B cell (primary cell): Measurements from ENCODE around the gene NEGR1. TPM values are rescaled to one million over a fixed set of nuclear protein-coding genes. Genes with fewer than 3 reads are reported as not detected.

Experiments
- ATAC-seq: fragments of 200-7000 bp; cut with Tn5 transposase; one replicate; pipeline ENCODE4 v1.10.0; 2021; ENCODE audit warnings: low read depth, mild to moderate bottlenecking, moderate number of reproducible peaks, moderate library complexity
- CTCF ChIA-PET: fragments of 350-600 bp; sonication (Branson Sonifier 250); formaldehyde crosslinking; loops from one replicate; lab custom pipeline; 2021; ENCODE audit warnings: antibody characterized with exemption, inconsistent platforms; lab: Charles Lee
- POLR2A ChIA-PET: fragments of 350-600 bp; sonication (Branson Sonifier 250); formaldehyde crosslinking; loops from one replicate; lab custom pipeline; 2021; ENCODE audit warnings: antibody characterized with exemption; lab: Charles Lee
- DNase-seq: peaks from one replicate; pipeline ENCODE4 v3.0.0; 2013
- H2AFZ ChIP-seq: 2 replicates; pipeline ENCODE4 v1.6.1; 2012; ENCODE audit warnings: mild to moderate bottlenecking, low read depth, low read length; ENCODE audit not compliant: insufficient read depth, poor library complexity, severe bottlenecking
- H3K27ac ChIP-seq, 2 donors: 1 replicate in 1 of 2; 2 replicates in 1 of 2; pipeline ENCODE4 v1.5.1; 2012 to 2013; ENCODE audit warnings: low read length in 2 of 2, mild to moderate bottlenecking in 2 of 2, moderate library complexity in 1 of 2
- H3K27me3 ChIP-seq, 4 experiments: fragments of 200-600 bp in 1 of 4; sonication (generic) in 1 of 4; replicated peaks in 1 of 4; 1 replicate in 2 of 4; 2 replicates in 2 of 4; pipeline versions ENCODE4 v1.6.1 to v1.7.0; 2013 to 2016; ENCODE audit warnings: low read length in 3 of 4, mild to moderate bottlenecking in 2 of 4, mixed read lengths in 1 of 4, moderate library complexity in 1 of 4; ENCODE audit not compliant: insufficient read depth in 4 of 4, control insufficient read depth in 3 of 4; ENCODE audit errors: control extremely low read depth in 1 of 4
- H3K36me3 ChIP-seq, 2 experiments: replicated peaks in 1 of 2; 1 replicate in 1 of 2; 2 replicates in 1 of 2; pipeline versions ENCODE4 v1.6.1 to v1.7.1; 2013; ENCODE audit warnings: low read length in 1 of 2; ENCODE audit not compliant: insufficient read depth in 2 of 2, control insufficient read depth in 1 of 2; ENCODE audit errors: control extremely low read depth in 1 of 2, extremely low read depth in 1 of 2
- H3K4me1 ChIP-seq, 2 donors: fragments of 200-600 bp in 1 of 2; sonication (generic) in 1 of 2; 1 replicate in 1 of 2; 2 replicates in 1 of 2; pipeline versions ENCODE4 v1.5.1 to v1.6.1; 2013 to 2017; ENCODE audit warnings: low read length in 2 of 2; ENCODE audit not compliant: control insufficient read depth in 2 of 2, insufficient read depth in 2 of 2
- H3K4me2 ChIP-seq: replicated peaks from 2 replicates; pipeline ENCODE3; 2012; ENCODE audit warnings: mild to moderate bottlenecking, low read depth, low read length; ENCODE audit not compliant: poor library complexity, severe bottlenecking
- H3K4me3 ChIP-seq, 5 experiments: fragments of 200-600 bp in 1 of 5; sonication (generic) in 1 of 5; 1 replicate in 3 of 5; 2 replicates in 2 of 5; pipeline versions ENCODE4 v1.5.1 to v1.7.0; 2011 to 2016; ENCODE audit warnings: low read length in 4 of 5, mild to moderate bottlenecking in 4 of 5, low read depth in 2 of 5, control low read depth in 1 of 5, moderate library complexity in 1 of 5; ENCODE audit not compliant: insufficient read depth in 1 of 5; ENCODE audit errors: control extremely low read depth in 1 of 5, extremely low read depth in 1 of 5
- H3K79me2 ChIP-seq: fragments of 200-600 bp; sonication (generic); one replicate; pipeline ENCODE4 v1.6.0; 2016; ENCODE audit warnings: low read length; ENCODE audit not compliant: control insufficient read depth, insufficient read depth
- H3K9ac ChIP-seq: fragments of 200-600 bp; sonication (generic); 2 replicates; pipeline ENCODE4 v1.6.1; 2017; ENCODE audit warnings: mild to moderate bottlenecking, low read length, moderate library complexity
- H3K9me3 ChIP-seq, 3 donors: one replicate each; pipeline versions ENCODE4 v1.6.1 to v1.7.1; 2013; ENCODE audit warnings: low read length in 2 of 3; ENCODE audit not compliant: control insufficient read depth in 2 of 3, insufficient read depth in 1 of 3; ENCODE audit errors: control extremely low read depth in 1 of 3
- H4K20me1 ChIP-seq: 2 replicates; pipeline ENCODE4 v1.6.0; 2012; ENCODE audit warnings: mild to moderate bottlenecking, low read length; ENCODE audit not compliant: insufficient read depth, control insufficient read depth, poor library complexity, severe bottlenecking
- H3K27ac Mint-ChIP-seq: one replicate; pipeline ENCODE4 v1.8.0; 2021; ENCODE audit warnings: mixed read lengths
- H3K27me3 Mint-ChIP-seq: one replicate; pipeline ENCODE4 v1.8.0; 2021; ENCODE audit warnings: mixed read lengths
- H3K4me1 Mint-ChIP-seq: one replicate; pipeline ENCODE4 v1.8.0; 2021; ENCODE audit warnings: mixed read lengths
- H3K4me3 Mint-ChIP-seq: one replicate; pipeline ENCODE4 v1.8.0; 2021; ENCODE audit warnings: mixed read lengths
- H3K9me3 Mint-ChIP-seq: one replicate; pipeline ENCODE4 v1.8.0; 2022; ENCODE audit warnings: mixed read lengths; ENCODE audit not compliant: insufficient read depth
- CTCF ChIP-seq: fragments of 200-600 bp; IDR thresholded peaks from one replicate; pipeline ENCODE4 v1.8.0; 2022; ENCODE audit warnings: antibody characterized with exemption, mild to moderate bottlenecking
- EZH2 ChIP-seq: IDR thresholded peaks from 2 replicates; pipeline ENCODE4 v1.6.1; 2012; ENCODE audit warnings: borderline replicate concordance, low read depth, mild to moderate bottlenecking, moderate library complexity, low read length; ENCODE audit not compliant: insufficient read depth, poor library complexity, severe bottlenecking
- WGBS: methylation state at CpG from one replicate; pipeline ENCODE4 v1.1.5; 2013; ENCODE audit warnings: missing lambda C conversion rate; ENCODE audit not compliant: insufficient coverage; 5-methylcytosine and 5-hydroxymethylcytosine counted together
- intact Hi-C: fragments of 100-400 bp; cut with micrococcal nuclease; formaldehyde crosslinking; loops from one replicate; pipeline ENCODE4 v1.10.0; 2022
- polyA plus RNA-seq: library from polyadenylated mRNA; depleted of rRNA; stranded (reverse); fragments of >200 nt; gene quantifications from 2 replicates; pipeline ENCODE4 v1.2.3, GENCODE V29; 2012
- total RNA-seq, 2 donors: library from RNA; stranded (reverse); fragments of 120-200 nt in 1 of 2; gene quantifications; 1 replicate in 1 of 2; 2 replicates in 1 of 2; pipeline versions ENCODE4 v1.2.3 to v1.2.4, GENCODE V29; 2013 to 2022

NEGR1 gene
- total and polyA plus RNA-seq, 2 donors (not counting 1 experiment from before 2014, with no cell fraction given): 0.01 TPM; not detected in 1

GRCh38 chr1:72119491-72119890, 162.8 kb downstream of the NEGR1 start:
- no peaks in the 10 kb centered on the region for H3K9me3 ChIP-seq
- no peaks in the 10 kb centered on the region for H3K4me1 ChIP-seq
- no peaks in the 10 kb centered on the region for H3K27me3 ChIP-seq
- no peaks in the 10 kb centered on the region for H3K79me2 ChIP-seq
- ChIA-PET POLR2A (no interaction called here), CTCF (no interaction called here)
- H3K27ac ChIP-seq: no peak overlapping the region
- no peak overlapping the region for H3K4me2 ChIP-seq
- H3K27me3 Mint-ChIP-seq: no peaks in the 10 kb centered on the region
- no peak overlapping the region for H3K27ac Mint-ChIP-seq
- H3K4me1 Mint-ChIP-seq: no peaks in the 10 kb centered on the region
- H3K36me3 ChIP-seq: no peaks in the 10 kb centered on the region
- no peak overlapping the region for H2AFZ ChIP-seq
- no peak overlapping the region for H3K4me3 Mint-ChIP-seq
- no peak for DNase-seq
- intact Hi-C loops: no loop called here
- TF ChIP-seq CTCF: no peak
- TF ChIP-seq EZH2: no peak
- ATAC-seq: no peak
- no peaks in the 10 kb centered on the region for H4K20me1 ChIP-seq
- H3K9me3 Mint-ChIP-seq: no peaks in the 10 kb centered on the region
- no peak overlapping the region for H3K9ac ChIP-seq
- no peak overlapping the region for H3K4me3 ChIP-seq
- no CpG with 5 or more reads among the region's 1 CpG for WGBS

- H3K27ac ChIP-seq: no peak overlapping the region
- CTCF ChIA-PET: no interaction called here
- Mint-ChIP-seq H3K4me3 (no peak overlapping the region), H3K27ac (no peak overlapping the region), H3K27me3 (no peaks in the 10 kb centered on the region), H3K4me1 (no peaks in the 10 kb centered on the region), H3K9me3 (no peaks in the 10 kb centered on the region)
- ATAC-seq (no peak), DNase-seq (no peak)
- no peak overlapping the region for H3K4me3 ChIP-seq
- no peak for TF ChIP-seq EZH2
- TF ChIP-seq CTCF: no peak
- H3K36me3 ChIP-seq: no peaks in the 10 kb centered on the region
- H3K4me1 ChIP-seq: no peaks in the 10 kb centered on the region
- H2AFZ ChIP-seq: no peak overlapping the region
- no peaks in the 10 kb centered on the region for H3K79me2 ChIP-seq
- H3K9me3 ChIP-seq: no peaks in the 10 kb centered on the region
- no peak overlapping the region for H3K4me2 ChIP-seq
- POLR2A ChIA-PET: no interaction called here
- no peaks in the 10 kb centered on the region for H4K20me1 ChIP-seq
- WGBS: no CpG with 5 or more reads among the region's 2 CpGs
- no peak overlapping the region for H3K9ac ChIP-seq
- no peaks in the 10 kb centered on the region for H3K27me3 ChIP-seq
- intact Hi-C loops: no loop called here
Measured at GRCh38 chr1:72117621-72118020, 164.7 kb downstream of the NEGR1 start.
